GM12878 (cell line): ENCODE data around the gene HCAR2. TPM values are rescaled to one million over a fixed set of nuclear protein-coding genes. Genes with fewer than 3 reads are reported as not detected.
"Not testable (repeated sequence)": the region's sequence is repeated elsewhere in the genome, so short reads cannot be mapped to it uniquely, and the experiment has no call there.

Source experiments
- ATAC-seq: fragments of 200-7000 bp; cut with Tn5 transposase; 3 replicates; pipeline ENCODE4 v1.9.1; 2020; ENCODE audit warnings: mild to moderate bottlenecking, moderate library complexity
- BruUV-seq: library from RNA; stranded (reverse); fragments of 400-500 nt; replicated peaks from 2 replicates; lab custom pipeline; 2021; lab: Mats Ljungman, UMichigan
- CTCF ChIA-PET: fragments of 300-600 bp; sonication (Branson Sonifier 250); formaldehyde crosslinking; extraction: SDS; loops from one replicate; lab custom pipeline; 2021; ENCODE audit warnings: inconsistent platforms; lab: Yijun Ruan, JAX
- POLR2A ChIA-PET: fragments of 350-600 bp; formaldehyde crosslinking; extraction: SDS; loops from one replicate; lab custom pipeline; 2021; ENCODE audit warnings: inconsistent platforms; lab: Charles Lee
- RAD21 ChIA-PET: fragments of 300-600 bp; sonication (Branson Sonifier 250); formaldehyde crosslinking; loops from one replicate; lab custom pipeline; 2023; ENCODE audit warnings: antibody characterized with exemption; ENCODE audit not compliant: unreplicated experiment; lab: Charles Lee
- SMC1A ChIA-PET: fragments of 300-600 bp; sonication (Branson Sonifier 250); formaldehyde crosslinking; loops from one replicate; lab custom pipeline; 2023; ENCODE audit not compliant: unreplicated experiment, uncharacterized antibody; lab: Charles Lee
- DNase-seq: peaks from one replicate; pipeline ENCODE4 v3.0.0-alpha.2; 2011; ENCODE audit warnings: low read depth, low spot score
- FAIRE-seq: peaks from 3 replicates; lab custom pipeline; 2011; peaks lifted over from hg19 to GRCh38; lab: Jason Lieb, UNC
- H2AFZ ChIP-seq: 2 replicates; pipeline ENCODE4 v1.6.0; 2011; ENCODE audit warnings: low read depth, low read length, control low read depth; ENCODE audit not compliant: control insufficient read depth
- H3K27ac ChIP-seq: 2 replicates; pipeline ENCODE4 v1.5.1; 2011; ENCODE audit warnings: control low read depth; ENCODE audit not compliant: control insufficient read depth, insufficient read depth
- H3K27me3 ChIP-seq, 2 experiments: replicated peaks in 1 of 2; 2 replicates each; pipeline versions ENCODE4 v1.6.0 to v1.6.1; 2011; ENCODE audit warnings: low read length in 1 of 2; ENCODE audit not compliant: control insufficient read depth in 2 of 2, insufficient read depth in 2 of 2
- H3K36me3 ChIP-seq, 2 experiments: 2 replicates each; pipeline ENCODE4 v1.5.1; 2011; ENCODE audit warnings: low read length in 1 of 2; ENCODE audit not compliant: control insufficient read depth in 2 of 2, insufficient read depth in 2 of 2
- H3K4me1 ChIP-seq: 2 replicates; pipeline ENCODE4 v1.6.1; 2011; ENCODE audit warnings: mild to moderate bottlenecking, low read length, moderate library complexity, mixed read lengths; ENCODE audit not compliant: control insufficient read depth, insufficient read depth
- H3K4me2 ChIP-seq: 2 replicates; pipeline ENCODE4 v1.6.0; 2011; ENCODE audit warnings: control low read depth; ENCODE audit not compliant: control insufficient read depth, insufficient read depth
- H3K4me3 ChIP-seq: fragments of 200-600 bp; sonication (generic); 2 replicates; pipeline ENCODE4 v1.5.1; 2016
- H3K79me2 ChIP-seq: 2 replicates; pipeline ENCODE4 v1.6.0; 2011; ENCODE audit warnings: low read length; ENCODE audit not compliant: control insufficient read depth, insufficient read depth
- H3K9ac ChIP-seq: 2 replicates; pipeline ENCODE4 v1.8.0; 2011; ENCODE audit warnings: low read length, control low read depth, mixed read lengths; ENCODE audit not compliant: control insufficient read depth, insufficient read depth
- H3K9me3 ChIP-seq: replicated peaks from 3 replicates; pipeline ENCODE4 v1.5.1; 2011; ENCODE audit warnings: mild to moderate bottlenecking, low read length; ENCODE audit not compliant: control insufficient read depth, insufficient read depth
- H4K20me1 ChIP-seq: 2 replicates; pipeline ENCODE4 v1.6.0; 2011; ENCODE audit not compliant: control insufficient read depth, insufficient read depth
- BMI1 ChIP-seq: fragments of 450-650 bp; IDR thresholded peaks from 2 replicates; pipeline ENCODE4 v1.6.1; 2016; ENCODE audit warnings: mild to moderate bottlenecking, moderate library complexity, borderline replicate concordance
- EZH2 ChIP-seq: IDR thresholded peaks from 2 replicates; pipeline ENCODE4 v1.6.1; 2012; ENCODE audit warnings: low read depth, mild to moderate bottlenecking, control low read depth, inconsistent platforms, low read length, borderline replicate concordance; ENCODE audit not compliant: control insufficient read depth
- KAT2A ChIP-seq: conservative IDR thresholded peaks from 2 replicates; pipeline ENCODE4 v1.6.1; 2011; ENCODE audit warnings: low read depth, low read length; ENCODE audit not compliant: control insufficient read depth
- KDM1A ChIP-seq: fragments of 200-600 bp; sonication (generic); IDR thresholded peaks from 2 replicates; pipeline ENCODE4 v1.6.1; 2016; ENCODE audit warnings: borderline replicate concordance
- MTA2 ChIP-seq: fragments of 450-650 bp; IDR thresholded peaks from 2 replicates; pipeline ENCODE4 v1.6.1; 2016; ENCODE audit warnings: low read depth, mild to moderate bottlenecking, moderate library complexity
- NR2C2 ChIP-seq: IDR thresholded peaks from 2 replicates; pipeline ENCODE4 v1.6.1; 2011; ENCODE audit warnings: borderline replicate concordance, low read depth; ENCODE audit not compliant: control insufficient read depth, insufficient read length
- RCOR1 ChIP-seq: conservative IDR thresholded peaks from 2 replicates; pipeline ENCODE4 v1.6.1; 2012; ENCODE audit warnings: low read depth, low read length, improper control_type of control experiment
- SPI1 ChIP-seq: IDR thresholded peaks from 2 replicates; pipeline ENCODE4 v1.6.1; 2011; ENCODE audit warnings: low read depth, mild to moderate bottlenecking, low read length, moderate library complexity, borderline replicate concordance; ENCODE audit not compliant: insufficient read depth
- ZNF207 ChIP-seq: fragments of 450-650 bp; IDR thresholded peaks from 2 replicates; pipeline ENCODE4 v1.6.1; 2014; ENCODE audit warnings: antibody characterized with exemption, mild to moderate bottlenecking, borderline replicate concordance
- ZNF622 ChIP-seq: fragments of 450-650 bp; IDR thresholded peaks from 2 replicates; pipeline ENCODE4 v1.6.1; 2017; ENCODE audit warnings: mild to moderate bottlenecking, inconsistent platforms
- ZSCAN29 ChIP-seq: fragments of 450-650 bp; IDR thresholded peaks from 2 replicates; pipeline ENCODE4 v1.6.1; 2017; ENCODE audit warnings: mild to moderate bottlenecking, moderate library complexity
- WGBS: methylation state at CpG from one replicate; pipeline ENCODE4 v1.1.6; 2016; ENCODE audit warnings: low lambda C conversion rate; ENCODE audit not compliant: insufficient replicate concordance, insufficient coverage; ENCODE audit errors: missing lambda C conversion rate; 5-methylcytosine and 5-hydroxymethylcytosine counted together
- in situ Hi-C: fragments of 300-500 bp; cut with MboI; formaldehyde crosslinking; loops from 9 replicates; pipeline ENCODE4 v1.14.3; 2018; ENCODE audit warnings: mixed read lengths
- intact Hi-C: fragments of 100-400 bp; cut with micrococcal nuclease; formaldehyde crosslinking; loops from one replicate; pipeline ENCODE4 v1.14.2; 2022; ENCODE audit not compliant: unreplicated experiment
- polyA plus RNA-seq, 11 experiments: library from polyadenylated mRNA; depleted of rRNA in 4 of 11; unstranded in 6 of 11; stranded (reverse) in 5 of 11; fragments of >200 nt; fragmentation: Nextera tagmentation in 4 of 11; fragmentation: Illumina TruSeq in 1 of 11; extraction: Ambion mirVana in 4 of 11; extraction: Trizol in 1 of 11; gene quantifications; 1 replicate in 1 of 11; 2 replicates in 10 of 11; pipeline versions ENCODE4 v1.2.1 to v1.2.3, GENCODE V29; 2011 to 2016; ENCODE audit warnings: inconsistent platforms in 2 of 11, missing spikeins in 2 of 11, low read depth in 1 of 11
- total RNA-seq, 4 experiments: library from RNA; depleted of rRNA in 3 of 4; stranded (reverse); fragments of >200 nt in 3 of 4; fragmentation: Illumina TruSeq in 1 of 4; extraction: Trizol in 1 of 4; gene quantifications; 2 replicates each; pipeline versions ENCODE4 v1.2.1 to v1.2.3, GENCODE V29; 2013 to 2021

HCAR2 gene
- total and polyA plus RNA-seq, 10 of the 15 experiments (the other 5 are each of a cell fraction or from before 2014, with no cell fraction given): 0.19 to 0.66 (median 0.35) TPM

- TF ChIP-seq ZNF207: no peak; the same call in 1 of the 2 replicates
- no peak for TF ChIP-seq ZNF622
- no peak for TF ChIP-seq BMI1
- TF ChIP-seq EZH2: no peak
- TF ChIP-seq ZSCAN29: no peak
- peak; percentile 100 for TF ChIP-seq RCOR1
- no peak for TF ChIP-seq NR2C2
- no peak for TF ChIP-seq MTA2
- TF ChIP-seq KAT2A: no peak
- TF ChIP-seq SPI1: no peak
- TF ChIP-seq KDM1A: no peak
Observed at GRCh38 chr12:122752464-122753318, 49.5 kb upstream of the HCAR2 start, which contains the start of gene DENR (continued).

GRCh38 chr12:122750781-122751515, 47.8 kb upstream of the HCAR2 start:
- H3K27ac ChIP-seq, SMC1A ChIA-PET, CTCF ChIA-PET, H3K36me3 ChIP-seq, H3K9ac ChIP-seq, H3K4me3 ChIP-seq, DNase-seq, RAD21 ChIA-PET, H4K20me1 ChIP-seq, POLR2A ChIA-PET, H3K27me3 ChIP-seq, H3K4me1 ChIP-seq, H3K9me3 ChIP-seq, BruUV-seq, FAIRE-seq, ATAC-seq: not testable (repeated sequence)
- Histone ChIP-seq H2AFZ (peak overlapping the region; percentile 45), H3K79me2 (peaks cover 24% of the 10 kb centered on the region), H3K4me2 (peak overlapping the region; percentile 18; the same call in 1 of the 2 replicates)
- in situ Hi-C loops: loop anchor here (5.0 kb wide), 1 partner anchor 114 kb away; no protein-coding TSS in a partner anchor
- intact Hi-C loops: loop anchor here (2.0 to 5.0 kb wide), 3 partner anchors 30 to 349 kb away; no protein-coding TSS in a partner anchor
- WGBS: 79% methylated on average over 17 of the region's 17 CpGs
